ELR (cell line): Measurements from ENCODE around the gene SKOR2.

ENCODE experiments used
- DNase-seq: peaks from one replicate; pipeline ENCODE4 v3.0.0-alpha.2; 2015; ENCODE audit warnings: low read depth

Gene SKOR2

GRCh38 chr18:47251289-47252120, at the start of gene SKOR2:
TSS of gene SKOR2 (minus strand) at chr18:47251660. CDS start at chr18:47249183, 2,477 bp downstream.
- DNase-seq: peak; percentile 9

GRCh38 chr18:47296462-47296861, 45.0 kb upstream of the SKOR2 start:
- no peak for DNase-seq

DNA sequence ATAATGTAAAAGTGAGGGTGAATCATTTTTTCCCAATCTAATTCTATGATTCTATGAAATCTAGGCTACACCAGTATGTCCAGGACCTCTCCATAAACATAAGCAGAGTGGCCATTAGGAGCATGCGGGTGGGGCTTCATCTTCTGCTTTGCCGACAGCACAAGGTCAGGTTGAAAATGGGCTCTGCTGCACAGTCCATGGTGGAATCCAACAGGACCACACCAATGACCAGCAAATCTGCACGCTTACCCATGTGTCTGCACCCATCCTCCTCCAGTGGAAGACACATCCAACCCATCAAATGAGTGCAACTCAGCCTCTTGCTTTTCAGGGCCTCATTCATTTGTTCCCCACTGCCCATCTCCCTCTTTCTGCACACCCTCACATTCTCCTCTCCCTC, 43.3 kb upstream of the SKOR2 start:
- DNase-seq: no peak

DNA sequence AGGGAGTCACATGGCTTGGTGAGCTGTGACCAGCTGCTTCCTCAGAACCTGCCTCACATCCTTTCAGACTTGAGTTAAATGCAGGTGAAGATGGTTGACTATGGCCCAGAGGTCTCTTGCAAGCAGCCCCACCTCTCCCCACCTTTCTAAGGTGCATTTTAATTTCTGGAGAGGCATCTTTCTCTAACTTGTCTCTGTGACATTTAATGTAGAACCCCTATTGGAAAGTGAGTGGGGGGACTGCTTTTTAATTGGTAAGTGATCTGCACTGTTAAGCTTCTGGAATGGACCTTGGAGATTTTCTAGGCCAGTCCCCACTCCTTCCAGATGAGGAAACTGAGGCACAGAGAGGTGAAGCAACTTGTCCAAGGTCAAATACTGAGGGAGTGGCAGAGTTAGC, 37.3 kb upstream of the SKOR2 start:
- no peak for DNase-seq

DNA sequence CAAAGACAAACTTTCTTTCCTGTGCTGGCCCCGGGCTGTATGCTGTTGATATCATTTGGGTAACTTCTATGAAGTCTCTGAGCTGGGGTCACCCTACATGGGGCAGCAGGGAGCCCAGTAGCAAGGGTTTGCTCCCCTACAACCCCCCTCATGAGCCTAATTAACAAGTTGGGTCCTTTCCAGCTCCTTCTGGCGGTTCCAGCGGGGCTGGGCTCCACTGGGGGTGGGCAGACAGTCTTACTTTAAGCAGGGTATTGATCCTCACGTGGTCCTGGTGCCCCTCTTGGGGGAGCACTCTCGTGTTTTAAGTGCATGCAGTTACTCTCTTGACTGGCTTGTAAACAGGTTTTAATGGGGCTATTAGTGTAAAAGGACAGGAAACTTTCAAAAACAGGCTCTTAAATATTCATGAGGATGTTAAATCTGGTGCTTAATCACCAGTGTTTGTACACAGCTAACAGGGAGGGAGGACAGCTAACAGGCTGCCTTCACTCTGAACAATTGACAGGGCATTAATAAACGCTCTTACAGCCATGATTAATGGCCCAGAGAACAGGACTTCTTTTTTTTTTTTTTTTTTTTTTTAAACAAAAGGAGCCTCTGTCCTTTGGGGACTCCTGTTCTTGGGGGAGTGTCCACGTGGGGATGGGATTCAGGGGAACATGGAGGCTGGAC, 36.6 kb upstream of the SKOR2 start:
- DNase-seq: no peak

DNA sequence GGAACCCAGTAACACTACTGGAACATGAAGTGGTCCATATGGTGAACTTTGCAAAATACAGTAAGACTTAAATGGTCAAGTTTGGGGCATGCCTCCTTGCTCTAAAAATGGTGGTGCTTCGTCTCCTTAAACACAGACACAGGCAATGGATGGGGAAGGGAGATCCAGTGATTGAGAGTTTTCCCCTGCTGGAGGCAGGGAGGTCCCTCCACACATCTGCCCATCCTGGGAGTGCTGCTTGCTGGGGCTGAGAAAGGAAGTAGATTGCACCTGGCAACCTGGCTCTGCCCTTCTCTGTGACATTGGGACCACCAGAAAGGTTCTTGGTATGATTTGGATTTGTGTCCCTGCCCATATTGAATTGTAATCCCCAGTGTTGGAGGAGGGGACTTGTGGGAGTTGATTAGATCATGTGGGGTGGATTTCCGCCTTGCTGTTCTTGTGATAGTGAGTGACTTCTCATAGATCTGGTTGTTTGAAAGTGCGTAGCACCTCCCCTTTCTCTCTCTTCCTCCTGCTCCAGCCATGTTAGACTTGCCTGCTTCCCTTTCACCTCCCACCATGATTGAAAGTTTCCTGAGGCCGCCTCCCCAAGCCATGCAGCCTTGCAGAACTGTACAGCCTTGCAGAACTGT, 35.4 kb upstream of the SKOR2 start:
- DNase-seq: no peak

DNA sequence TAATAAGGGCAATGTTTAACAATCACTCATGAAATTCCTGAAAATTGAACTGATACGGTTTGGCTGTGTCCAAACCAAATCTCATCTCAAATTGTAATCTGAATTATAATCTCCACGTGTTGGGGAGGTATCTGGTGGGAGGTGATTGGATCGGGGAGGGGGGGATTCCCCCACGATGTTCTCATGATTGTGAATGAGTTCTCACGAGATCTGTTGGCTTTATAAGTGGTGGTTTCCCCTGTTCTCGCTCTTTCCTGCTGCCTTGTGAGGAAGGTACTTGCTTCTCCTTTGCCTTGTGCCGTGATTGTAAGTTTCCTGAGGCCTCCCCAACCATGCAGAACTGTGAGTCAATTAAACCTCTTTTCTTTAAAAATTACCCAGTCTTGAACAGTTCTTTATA, 34.0 kb upstream of the SKOR2 start:
- DNase-seq: no peak

GRCh38 chr18:47284721-47285395, 33.4 kb upstream of the SKOR2 start:
- DNase-seq: no peak

DNA sequence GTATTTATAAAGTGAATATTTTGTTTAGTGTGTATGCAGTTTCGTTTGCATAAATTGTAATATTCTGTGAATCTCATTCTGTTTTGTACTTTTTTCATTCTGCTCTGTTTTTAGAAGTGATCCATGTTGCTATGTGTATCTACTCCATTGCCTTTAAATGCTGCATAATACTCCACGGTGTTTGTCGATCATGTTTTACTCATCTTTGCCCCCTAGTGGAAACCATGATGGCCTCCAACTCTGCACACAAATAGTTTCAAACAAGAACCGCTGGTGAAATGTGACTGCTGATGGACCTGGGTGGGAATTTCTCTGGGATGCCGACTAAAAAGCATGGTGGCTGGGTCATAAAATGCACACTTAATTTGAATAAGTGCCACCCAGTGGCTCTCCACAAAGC, 32.0 kb upstream of the SKOR2 start:
- DNase-seq: peak; percentile 63

DNA sequence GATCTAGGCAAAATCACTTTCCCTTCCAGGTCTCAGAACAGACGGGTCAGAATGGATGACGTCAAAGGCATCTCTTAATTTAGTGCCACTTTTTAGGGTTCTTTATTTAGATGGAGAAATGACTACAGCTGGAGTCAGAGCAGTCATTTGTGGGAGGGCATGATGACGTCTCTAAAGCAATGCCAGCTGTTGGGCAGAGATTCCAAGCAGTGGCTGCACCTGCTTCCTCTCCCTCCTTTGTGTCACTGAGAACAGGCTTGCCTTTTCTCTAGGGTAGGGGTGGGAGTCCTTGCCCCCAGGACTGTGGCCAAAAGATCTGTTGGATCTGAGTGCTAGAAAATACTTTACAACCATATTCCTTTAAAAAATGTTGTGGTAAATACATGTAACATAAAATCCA, 28.7 kb upstream of the SKOR2 start:
- DNase-seq: no peak

GRCh38 chr18:47274961-47275360, 23.5 kb upstream of the SKOR2 start:
- no peak for DNase-seq

- DNase-seq: peak; percentile 64
Measured at GRCh38 chr18:47265197-47265596, 13.7 kb upstream of the SKOR2 start.

- no peak for DNase-seq
Measured at GRCh38 chr18:47264308-47264700, 12.8 kb upstream of the SKOR2 start.

GRCh38 chr18:47263430-47264307, 12.2 kb upstream of the SKOR2 start:
- peak; percentile 40 for DNase-seq

DNA sequence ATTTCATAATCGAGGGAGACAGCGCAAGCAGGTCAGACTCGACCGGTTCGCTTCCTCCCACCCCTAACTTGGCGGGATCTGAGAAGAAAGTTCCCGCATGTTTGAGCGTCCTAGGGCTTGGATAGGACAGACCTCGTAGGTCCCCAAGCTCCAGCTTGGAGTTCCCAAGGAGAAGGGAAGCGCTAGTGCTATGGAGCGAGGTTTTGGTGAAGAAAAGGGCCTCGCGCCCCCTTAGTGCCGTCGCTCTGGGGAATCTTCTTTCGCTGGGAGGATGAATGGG, 11.6 kb upstream of the SKOR2 start:
- no peak for DNase-seq

DNA sequence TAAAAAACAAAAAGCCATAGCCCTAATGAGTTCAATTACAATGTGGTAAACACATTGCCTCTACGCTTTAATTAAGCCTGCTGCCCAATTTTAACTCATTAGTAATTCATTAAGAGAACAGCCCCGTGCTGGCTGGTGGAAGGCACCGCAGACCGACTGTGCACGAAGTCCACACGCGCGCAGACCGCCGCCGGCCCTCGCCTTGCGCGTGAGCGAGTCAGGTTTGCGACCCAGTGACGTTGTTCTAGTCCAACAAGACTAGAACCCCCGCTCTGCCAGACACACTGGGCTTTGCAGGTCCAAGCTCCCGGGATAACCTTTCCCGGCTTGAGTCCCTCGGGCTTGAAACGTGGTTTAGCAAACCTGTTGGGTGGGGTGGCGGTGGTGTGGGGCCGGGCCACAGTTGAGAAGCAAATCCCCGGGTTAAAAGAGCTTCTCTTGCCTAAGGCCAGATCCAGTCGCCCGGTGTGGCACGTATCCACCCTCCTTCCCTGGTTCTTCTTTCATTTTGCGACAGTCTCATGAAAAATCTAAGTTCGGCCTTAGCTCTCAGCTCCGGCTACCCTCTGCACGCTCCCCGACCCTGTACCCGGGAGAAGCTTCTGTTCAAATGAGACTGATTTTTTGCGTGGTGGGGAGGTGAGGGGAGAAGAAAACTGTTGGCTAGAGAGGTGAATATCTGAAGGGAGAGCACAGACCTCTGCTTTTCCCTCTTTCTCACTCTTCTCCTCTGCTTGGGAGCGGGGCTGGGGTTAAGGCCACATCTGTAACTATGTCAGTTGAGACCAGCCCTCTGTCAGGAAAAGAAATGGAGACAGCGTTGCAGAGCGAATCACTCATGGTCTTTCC, 11.1 kb upstream of the SKOR2 start:
- no peak for DNase-seq

DNA sequence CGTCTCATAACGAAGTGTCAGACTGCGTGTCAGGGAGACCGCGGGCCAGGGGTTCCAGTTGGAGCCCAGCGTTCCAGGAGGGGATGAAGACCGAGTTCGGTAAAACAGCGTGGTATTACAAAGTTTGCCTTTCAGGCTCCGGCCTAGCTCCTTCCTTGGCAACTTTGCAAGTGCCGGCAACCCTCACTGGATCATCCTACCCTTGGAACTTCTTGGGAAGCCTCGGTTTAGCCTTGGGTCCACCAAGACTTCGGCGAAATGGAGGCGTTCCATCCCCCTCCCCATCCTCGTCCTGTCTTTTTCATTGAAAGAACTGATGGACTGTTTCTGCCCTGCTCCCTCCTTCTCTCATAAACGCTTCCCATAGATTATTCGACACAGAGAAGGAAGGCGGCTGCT, 10.4 kb upstream of the SKOR2 start:
- no peak for DNase-seq

GRCh38 chr18:47260924-47261701, 9.7 kb upstream of the SKOR2 start:
- no peak for DNase-seq

- DNase-seq: peak; percentile 52
Measured at GRCh38 chr18:47260120-47260923, 8.9 kb upstream of the SKOR2 start.
